ENCODE measurements around the gene ATP8B3.

- TF ChIP-seq POLR2AphosphoS5 (IDR thresholded peaks at IDR 0.05; ENCODE audit: low read depth, low read length) (no peak), SIN3A (IDR thresholded peaks at IDR 0.05; ENCODE audit: borderline replicate concordance, insufficient read depth, low read length) (no peak)
These were observed 63.8 kb downstream of the ATP8B3 start for GRCh38 chr19:1748115-1748872.
